Measurements from ENCODE around the gene CLPTM1L.

DNA sequence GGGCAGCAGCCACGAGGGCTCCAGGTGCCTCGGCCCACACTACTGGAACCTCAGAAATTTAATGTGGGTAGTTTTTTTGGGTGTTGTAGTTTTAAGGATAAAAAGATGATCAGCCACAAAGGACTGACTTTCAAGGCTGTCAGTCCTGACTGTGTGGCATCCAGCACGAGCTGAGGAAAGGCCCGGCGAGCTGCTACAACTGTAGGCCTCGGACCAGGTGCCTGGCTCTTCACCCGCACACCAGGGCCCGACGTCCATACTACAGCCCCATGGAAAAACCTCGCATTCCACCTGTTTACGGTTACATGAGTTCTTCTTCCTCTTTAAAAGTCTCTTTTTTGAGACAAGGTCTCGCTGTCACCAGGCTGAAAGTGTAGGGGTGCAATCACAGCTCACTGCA, 2.6 kb downstream of the CLPTM1L start:
- TF ChIP-seq, protein P1, sequence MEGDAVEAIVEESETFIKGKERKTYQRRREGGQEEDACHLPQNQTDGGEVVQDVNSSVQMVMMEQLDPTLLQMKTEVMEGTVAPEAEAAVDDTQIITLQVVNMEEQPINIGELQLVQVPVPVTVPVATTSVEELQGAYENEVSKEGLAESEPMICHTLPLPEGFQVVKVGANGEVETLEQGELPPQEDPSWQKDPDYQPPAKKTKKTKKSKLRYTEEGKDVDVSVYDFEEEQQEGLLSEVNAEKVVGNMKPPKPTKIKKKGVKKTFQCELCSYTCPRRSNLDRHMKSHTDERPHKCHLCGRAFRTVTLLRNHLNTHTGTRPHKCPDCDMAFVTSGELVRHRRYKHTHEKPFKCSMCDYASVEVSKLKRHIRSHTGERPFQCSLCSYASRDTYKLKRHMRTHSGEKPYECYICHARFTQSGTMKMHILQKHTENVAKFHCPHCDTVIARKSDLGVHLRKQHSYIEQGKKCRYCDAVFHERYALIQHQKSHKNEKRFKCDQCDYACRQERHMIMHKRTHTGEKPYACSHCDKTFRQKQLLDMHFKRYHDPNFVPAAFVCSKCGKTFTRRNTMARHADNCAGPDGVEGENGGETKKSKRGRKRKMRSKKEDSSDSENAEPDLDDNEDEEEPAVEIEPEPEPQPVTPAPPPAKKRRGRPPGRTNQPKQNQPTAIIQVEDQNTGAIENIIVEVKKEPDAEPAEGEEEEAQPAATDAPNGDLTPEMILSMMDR (IDR thresholded peaks at IDR 0.05) = no peak
- no peak for TF ChIP-seq POLR2A (IDR thresholded peaks at IDR 0.05)
- no peak for TF ChIP-seq EP300 (IDR thresholded peaks at IDR 0.05)

Measured in sigmoid colon (tissue), 4 donors.